AG04449 (cell line): ENCODE measurements around the gene DMKN.

Source experiments
- CTCF ChIA-PET: fragments of 350-600 bp; formaldehyde crosslinking; extraction: SDS; loops from one replicate; lab custom pipeline; 2021; ENCODE audit warnings: antibody characterized with exemption; lab: Yijun Ruan, JAX
- POLR2A ChIA-PET: fragments of 400-600, 350-600 bp; formaldehyde crosslinking; extraction: SDS; loops from one replicate; lab custom pipeline; 2020; ENCODE audit warnings: antibody characterized with exemption, inconsistent platforms; lab: Yijun Ruan, JAX
- DNase-seq: peaks from one replicate; pipeline ENCODE4 v3.0.0-alpha.2; 2010; ENCODE audit warnings: low read depth, low spot score
- H3K4me3 ChIP-seq: 2 replicates; pipeline ENCODE4 v1.5.1; 2011; ENCODE audit warnings: low read depth, mild to moderate bottlenecking, control low read depth, low read length
- CTCF ChIP-seq: IDR thresholded peaks from one replicate; pipeline ENCODE4 v1.5.1; 2011; ENCODE audit warnings: mild to moderate bottlenecking, moderate library complexity, low read length, control low read depth, inconsistent platforms; ENCODE audit not compliant: insufficient read depth; ENCODE audit errors: missing control alignments

DMKN gene

GRCh38 chr19:35556025-35556590 is 42.7 kb upstream of the DMKN start:
- CTCF ChIA-PET: interaction anchor here (0.7 to 5.9 kb wide), 12 partner anchors 8 to 164 kb away, joined by 3 to 44 read pairs (median 4); no protein-coding TSS in a partner anchor

GRCh38 chr19:35555301-35556005 is 42.0 kb upstream of the DMKN start:
- ChIA-PET CTCF (interaction anchor here (0.7 to 5.9 kb wide), 10 partner anchors 7 to 165 kb away, joined by 3 to 44 read pairs (median 4); no protein-coding TSS in a partner anchor), POLR2A (no interaction called here)
- DNase-seq: no peak
- peak; percentile 41 for TF ChIP-seq CTCF
- no peak overlapping the region for H3K4me3 ChIP-seq

More at GRCh38 chr19:35556025-35556590, 42.7 kb upstream of the DMKN start:
- no peak for DNase-seq
- H3K4me3 ChIP-seq: no peak overlapping the region
- TF ChIP-seq CTCF: no peak
- POLR2A ChIA-PET: no interaction called here

DNA sequence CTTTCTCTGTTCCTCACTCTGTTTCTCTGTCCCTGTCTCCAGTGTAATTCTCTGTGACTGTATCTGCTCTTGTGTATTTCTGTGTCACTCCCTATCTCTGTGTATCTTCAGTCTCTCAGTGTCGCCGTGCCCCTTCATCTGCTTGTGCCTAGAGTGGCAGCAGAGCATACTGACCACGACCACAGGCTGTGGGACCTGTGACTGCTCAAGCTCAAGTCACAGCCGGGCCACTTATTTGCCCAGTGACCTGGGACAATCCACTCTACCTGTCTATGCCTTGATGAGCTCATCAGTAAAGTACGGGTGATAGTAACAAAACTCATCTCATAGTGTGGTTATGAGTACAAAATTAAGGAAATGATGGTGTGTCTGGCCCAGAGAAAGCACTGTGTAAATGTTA is 40.6 kb upstream of the DMKN start:
- CTCF ChIA-PET: no interaction called here
- POLR2A ChIA-PET: no interaction called here

DNA sequence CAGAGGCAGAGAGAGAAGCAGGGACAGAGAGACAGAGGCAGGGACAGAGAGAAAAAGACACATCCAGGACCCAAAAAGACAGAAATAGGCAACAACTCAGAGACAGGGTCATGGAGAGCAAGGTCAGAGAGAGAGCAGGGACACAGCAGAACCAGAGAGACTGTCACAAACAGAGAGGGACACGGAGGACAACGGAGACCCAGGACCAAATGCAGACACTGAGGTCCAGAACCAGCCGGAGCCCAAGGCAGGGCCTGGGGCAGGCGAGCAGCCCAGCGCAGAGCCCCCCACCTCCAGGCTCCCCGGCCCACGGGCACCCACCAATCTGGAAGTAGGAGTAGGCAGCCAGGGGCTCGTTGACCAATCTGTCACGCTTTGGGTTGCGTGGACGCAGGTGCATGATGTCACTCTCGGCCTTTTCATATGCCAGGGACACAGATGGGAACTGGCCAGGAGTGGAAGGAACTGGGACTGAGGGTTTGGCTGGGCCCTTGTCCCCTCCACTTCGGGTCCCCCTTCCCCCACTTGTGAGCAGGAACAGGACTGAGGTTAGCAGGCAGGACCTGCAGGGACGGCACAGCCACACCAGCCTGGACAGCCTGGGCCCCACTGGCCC is 40.0 kb upstream of the DMKN start:
- no peak for DNase-seq
- no peak overlapping the region for H3K4me3 ChIP-seq
- ChIA-PET POLR2A (no interaction called here), CTCF (no interaction called here)
- no peak for TF ChIP-seq CTCF

More for the DNA sequence above, 40.6 kb upstream of the DMKN start:
- H3K4me3 ChIP-seq: no peak overlapping the region
- no peak for TF ChIP-seq CTCF
- DNase-seq: no peak

GRCh38 chr19:35552534-35553384 is 39.3 kb upstream of the DMKN start:
- no peak for DNase-seq
- ChIA-PET POLR2A (no interaction called here), CTCF (interaction anchor here (1.1 kb wide), 1 partner anchor 166 kb away, joined by 3 read pairs; no protein-coding TSS in a partner anchor)
- TF ChIP-seq CTCF: no peak
- no peak overlapping the region for H3K4me3 ChIP-seq
